K562 (cell line): ENCODE data around the gene FAM169A. TPM values are rescaled to one million over a fixed set of nuclear protein-coding genes. Genes with fewer than 3 reads are reported as not detected.

Experiments
- ATAC-seq: fragments of 200-7000 bp; cut with Tn5 transposase; 3 replicates; pipeline ENCODE4 v1.9.1; 2020; ENCODE audit warnings: moderate library complexity
- BruUV-seq: library from RNA; stranded (reverse); fragments of 400-500 nt; replicated peaks from 2 replicates; lab custom pipeline; 2021; lab: Mats Ljungman, UMichigan
- CTCF ChIA-PET: fragments of 300-600 bp; formaldehyde crosslinking; extraction: SDS; loops from one replicate; lab custom pipeline; 2021; ENCODE audit warnings: low intra/inter-chr PET ratio; lab: Yijun Ruan, JAX
- POLR2A ChIA-PET: fragments of 300-600, 350-650 bp; sonication (Branson Sonifier 250); formaldehyde crosslinking; extraction: SDS; loops from one replicate; lab custom pipeline; 2021; ENCODE audit warnings: antibody characterized with exemption, inconsistent platforms; lab: Yijun Ruan, JAX
- DNase-seq, 4 experiments: peaks; one replicate each; pipeline versions ENCODE4 v3.0.0 to v3.0.0-alpha.2; 2011 to 2018; ENCODE audit warnings: low spot score in 3 of 4, mixed read lengths in 3 of 4; ENCODE audit errors: extremely low read depth in 1 of 4
- FAIRE-seq: peaks from 2 replicates; lab custom pipeline; 2011; peaks lifted over from hg19 to GRCh38; lab: Jason Lieb, UNC
- H2AFZ ChIP-seq: 2 replicates; pipeline ENCODE4 v1.6.0; 2011; ENCODE audit warnings: low read depth, low read length, control low read depth, inconsistent platforms
- H3K27ac ChIP-seq: fragments of 200-600 bp; 3 replicates; pipeline ENCODE4 v1.8.0; 2011; ENCODE audit warnings: low read depth, mild to moderate bottlenecking, control low read depth, inconsistent platforms, low read length, moderate library complexity, mixed read lengths; ENCODE audit errors: extremely low read depth
- H3K27me3 ChIP-seq, 2 experiments: fragments of 300-600 bp in 1 of 2; 2 replicates in 1 of 2; 3 replicates in 1 of 2; pipeline versions ENCODE4 v1.6.0 to v1.8.0; 2011; ENCODE audit warnings: inconsistent platforms in 2 of 2, low read length in 2 of 2, mild to moderate bottlenecking in 1 of 2, mixed read lengths in 1 of 2, moderate library complexity in 1 of 2; ENCODE audit not compliant: control insufficient read depth in 2 of 2, insufficient read depth in 2 of 2
- H3K36me3 ChIP-seq: fragments of 300-600 bp; 3 replicates; pipeline ENCODE4 v1.8.0; 2011; ENCODE audit warnings: mild to moderate bottlenecking, low read length, inconsistent platforms; ENCODE audit not compliant: control insufficient read depth, insufficient read depth
- H3K4me1 ChIP-seq, 2 experiments: fragments of 200-600 bp in 1 of 2; replicated peaks in 1 of 2; 2 replicates in 1 of 2; 3 replicates in 1 of 2; pipeline versions ENCODE4 v1.5.1 to v1.8.0; 2011; ENCODE audit warnings: inconsistent platforms in 2 of 2, low read length in 2 of 2, mild to moderate bottlenecking in 1 of 2, mixed read lengths in 1 of 2, moderate library complexity in 1 of 2; ENCODE audit not compliant: control insufficient read depth in 2 of 2, insufficient read depth in 2 of 2
- H3K4me2 ChIP-seq: 2 replicates; pipeline ENCODE4 v1.6.1; 2011; ENCODE audit warnings: low read length, control low read depth, inconsistent platforms, mixed read lengths; ENCODE audit not compliant: insufficient read depth
- H3K4me3 ChIP-seq: fragments of 200-600 bp; sonication (generic), shearing (Covaris generic); 2 replicates; pipeline ENCODE4 v1.5.1; 2016; ENCODE audit warnings: control low read depth, inconsistent platforms
- H3K79me2 ChIP-seq: fragments of 200-600 bp; 3 replicates; pipeline ENCODE4 v1.8.0; 2011; ENCODE audit warnings: low read length, inconsistent platforms; ENCODE audit not compliant: control insufficient read depth, insufficient read depth
- H3K9ac ChIP-seq, 2 experiments: 2 replicates each; pipeline versions ENCODE4 v1.6.0 to v1.6.1; 2011; ENCODE audit warnings: low read depth in 2 of 2, low read length in 2 of 2, control low read depth in 1 of 2, inconsistent platforms in 1 of 2, mild to moderate bottlenecking in 1 of 2, mixed read lengths in 1 of 2; ENCODE audit not compliant: insufficient read depth in 1 of 2
- H3K9me1 ChIP-seq: one replicate; pipeline ENCODE4 v1.6.0; 2011; ENCODE audit warnings: inconsistent platforms, mild to moderate bottlenecking, low read length, moderate library complexity; ENCODE audit not compliant: control insufficient read depth, insufficient read depth
- H3K9me3 ChIP-seq: replicated peaks from 2 replicates; pipeline ENCODE4 v1.5.1; 2011; ENCODE audit warnings: low read depth, low read length, inconsistent platforms; ENCODE audit not compliant: control insufficient read depth, insufficient read depth
- H4K20me1 ChIP-seq: replicated peaks from 2 replicates; pipeline ENCODE4 v1.6.1; 2011; ENCODE audit warnings: low read length, inconsistent platforms, mixed read lengths; ENCODE audit not compliant: control insufficient read depth, insufficient read depth
- ATF3 ChIP-seq, 2 experiments: fragments of 450-650 bp in 1 of 2; sonication (generic) in 1 of 2; formaldehyde crosslinking in 1 of 2; IDR thresholded peaks in 1 of 2; conservative IDR thresholded peaks in 1 of 2; 2 replicates each; pipeline versions ENCODE4 v1.6.1 to v1.8.1; 2016 to 2023; ENCODE audit warnings: mild to moderate bottlenecking in 2 of 2, moderate library complexity in 2 of 2, inconsistent platforms in 1 of 2, missing genetic modification reagents in 1 of 2
- BMI1 ChIP-seq: fragments of 150-350 bp; IDR thresholded peaks from 2 replicates; pipeline ENCODE4 v1.6.1; 2014; ENCODE audit warnings: low read length
- E2F5 ChIP-seq: sonication (generic); formaldehyde crosslinking; IDR thresholded peaks from 2 replicates; pipeline ENCODE4 v1.8.0; 2022; ENCODE audit warnings: mild to moderate bottlenecking, missing genetic modification reagents
- FOSL1 ChIP-seq: fragments of 200-800 bp; sonication (Bioruptor generic); conservative IDR thresholded peaks from 2 replicates; pipeline ENCODE4 v1.6.1; 2016; ENCODE audit warnings: missing genetic modification characterization, missing compliant biosample characterization
- HMG20A ChIP-seq: fragments of 450-650 bp; formaldehyde crosslinking; conservative IDR thresholded peaks from 2 replicates; pipeline ENCODE4 v1.4.0; 2020; ENCODE audit warnings: mild to moderate bottlenecking, mixed read lengths
- HMG20B ChIP-seq: fragments of 250-450 bp; sonication (Bioruptor Pico); IDR thresholded peaks from 2 replicates; pipeline ENCODE4 v1.5.0; 2021; ENCODE audit warnings: mild to moderate bottlenecking
- KAT8 ChIP-seq: fragments of 450-650 bp; IDR thresholded peaks from 2 replicates; pipeline ENCODE4 v1.6.1; 2016; ENCODE audit warnings: low read depth, mild to moderate bottlenecking
- WGBS: fragments of 100-300 bp; shearing (Covaris generic); methylation state at CpG from one replicate; pipeline ENCODE4 v1.1.6; 2016; ENCODE audit warnings: low coverage, mixed read lengths; ENCODE audit not compliant: insufficient coverage; ENCODE audit errors: missing lambda C conversion rate; 5-methylcytosine and 5-hydroxymethylcytosine counted together
- in situ Hi-C: fragments of 300-500 bp; cut with MboI; formaldehyde crosslinking; loops from 4 replicates; pipeline ENCODE4 v1.15.0; 2018; ENCODE audit warnings: inconsistent platforms, mixed read lengths
- intact Hi-C: fragments of 100-400 bp; cut with micrococcal nuclease; formaldehyde crosslinking; loops from 2 replicates; pipeline ENCODE4 v1.14.2; 2022
- polyA plus RNA-seq, 8 experiments: library from polyadenylated mRNA; depleted of rRNA in 4 of 8; stranded (reverse) in 5 of 8; unstranded in 3 of 8; fragments of >200 nt; fragmentation: Nextera tagmentation in 2 of 8; fragmentation: Illumina TruSeq in 1 of 8; extraction: Ambion mirVana in 2 of 8; extraction: Trizol in 1 of 8; gene quantifications; 2 replicates each; pipeline versions ENCODE4 v1.2.1 to v1.2.3, GENCODE V29; 2011 to 2014; ENCODE audit warnings: inconsistent platforms in 1 of 8, missing spikeins in 1 of 8
- total RNA-seq, 7 experiments: library from RNA; depleted of rRNA in 6 of 7; stranded (reverse); fragments of >200 nt in 6 of 7; fragmentation: Illumina TruSeq in 2 of 7; extraction: Trizol in 2 of 7; gene quantifications; 2 replicates each; pipeline versions ENCODE4 v1.2.1 to v1.2.3, GENCODE V29; 2011 to 2021; ENCODE audit warnings: low replicate concordance in 1 of 7
- TF ChIP-seq, protein P1 (sequence below): IDR thresholded peaks from 2 replicates; pipeline ENCODE4 v1.6.1; 2011; ENCODE audit warnings: borderline replicate concordance, low read depth, mild to moderate bottlenecking, moderate library complexity, low read length; ENCODE audit not compliant: insufficient read depth, poor library complexity, severe bottlenecking

The FAM169A gene
- total and polyA plus RNA-seq, 9 of the 15 experiments (the other 6 are each of a cell fraction or from before 2014, with no cell fraction given): 0.01 to 0.04 TPM; not detected in 7

- TF ChIP-seq, protein P1, sequence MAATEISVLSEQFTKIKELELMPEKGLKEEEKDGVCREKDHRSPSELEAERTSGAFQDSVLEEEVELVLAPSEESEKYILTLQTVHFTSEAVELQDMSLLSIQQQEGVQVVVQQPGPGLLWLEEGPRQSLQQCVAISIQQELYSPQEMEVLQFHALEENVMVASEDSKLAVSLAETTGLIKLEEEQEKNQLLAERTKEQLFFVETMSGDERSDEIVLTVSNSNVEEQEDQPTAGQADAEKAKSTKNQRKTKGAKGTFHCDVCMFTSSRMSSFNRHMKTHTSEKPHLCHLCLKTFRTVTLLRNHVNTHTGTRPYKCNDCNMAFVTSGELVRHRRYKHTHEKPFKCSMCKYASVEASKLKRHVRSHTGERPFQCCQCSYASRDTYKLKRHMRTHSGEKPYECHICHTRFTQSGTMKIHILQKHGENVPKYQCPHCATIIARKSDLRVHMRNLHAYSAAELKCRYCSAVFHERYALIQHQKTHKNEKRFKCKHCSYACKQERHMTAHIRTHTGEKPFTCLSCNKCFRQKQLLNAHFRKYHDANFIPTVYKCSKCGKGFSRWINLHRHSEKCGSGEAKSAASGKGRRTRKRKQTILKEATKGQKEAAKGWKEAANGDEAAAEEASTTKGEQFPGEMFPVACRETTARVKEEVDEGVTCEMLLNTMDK: no peak
- TF ChIP-seq E2F5 (CRISPR knock-in tag) (no peak), BMI1 (no peak), HMG20B (CRISPR knock-in tag) (no peak)
Observed at GRCh38 chr5:74763504-74763903, 102.7 kb downstream of the FAM169A start (continued).

DNA sequence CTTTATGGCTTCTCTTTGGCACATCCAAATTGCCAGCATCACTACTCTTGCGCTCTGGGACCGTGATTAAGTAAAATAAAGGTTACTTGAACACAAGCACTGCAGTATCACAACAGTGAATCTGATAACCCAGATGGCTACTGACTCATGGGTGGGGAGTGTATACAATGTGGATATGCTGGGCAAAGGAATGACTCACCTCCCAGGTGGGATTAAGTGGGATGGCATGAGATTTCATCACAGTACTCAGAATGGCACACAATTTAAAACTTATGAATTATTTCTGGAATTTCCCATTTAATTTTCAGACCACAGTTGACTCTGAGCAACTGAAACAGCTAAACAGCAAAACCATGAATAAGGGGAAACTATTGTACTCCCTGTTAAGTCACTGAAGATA, 103.6 kb downstream of the FAM169A start:
- H4K20me1 ChIP-seq: peaks cover 3% of the 10 kb centered on the region; the same call in 1 of the 2 replicates
- no TSS peak for BruUV-seq
- ChIA-PET POLR2A (interaction anchor here (1.4 to 1.7 kb wide), 2 partner anchors 8 to 17 kb away, joined by 4 read pairs; no protein-coding TSS in a partner anchor), CTCF (no interaction called here)
- ATAC-seq (no peak), FAIRE-seq (no peak), DNase-seq (no peak)
- no peak overlapping the region for H3K9ac ChIP-seq
- H3K27ac ChIP-seq: no peak overlapping the region
- no peaks in the 10 kb centered on the region for H3K9me1 ChIP-seq
- H2AFZ ChIP-seq: no peak overlapping the region
- 97% methylated on average over 2 of the region's 2 CpGs for WGBS
- no peak overlapping the region for H3K4me3 ChIP-seq
- no peak for TF ChIP-seq KAT8
- TF ChIP-seq FOSL1: peak; percentile 60; the same call in 1 of the 2 replicates
- no peak for TF ChIP-seq HMG20A (CRISPR knock-in tag)
- TF ChIP-seq ATF3 (IDR thresholded peaks at IDR 0.05): peak; percentile 43
- TF ChIP-seq ATF3 (CRISPR knock-in tag; conservative IDR thresholded peaks at IDR 0.05): no peak
- H3K9me3 ChIP-seq: no peaks in the 10 kb centered on the region
- H3K79me2 ChIP-seq: peaks cover 39% of the 10 kb centered on the region
- H3K36me3 ChIP-seq: peaks cover 72% of the 10 kb centered on the region; the same call in 2 of the 3 replicates
- no peaks in the 10 kb centered on the region for H3K27me3 ChIP-seq
- intact Hi-C loops (no loop called here), in situ Hi-C loops (no loop called here)
- peaks cover 4 to 12% of the 10 kb centered on the region in 2 experiments; a peak in 3 of 5 replicates for H3K4me1 ChIP-seq
- H3K4me2 ChIP-seq: no peak overlapping the region
